Breast epithelium (tissue), 4 donors: ENCODE results near the gene TSPAN17. TPM values are rescaled to one million over a fixed set of nuclear protein-coding genes. Genes with fewer than 3 reads are reported as not detected.

Experiments
- DNase-seq, 2 donors: peaks; one replicate each; pipeline ENCODE4 v3.0.0-alpha.2; 2019; ENCODE audit warnings: low spot score in 2 of 2
- H3K27ac ChIP-seq, 2 donors: fragments of 200-600 bp; sonication (generic) in 1 of 2; one replicate each; pipeline ENCODE4 v1.5.1; 2016 to 2019; ENCODE audit warnings: mild to moderate bottlenecking in 1 of 2
- H3K27me3 ChIP-seq, 2 donors: fragments of 200-600 bp; sonication (generic) in 1 of 2; one replicate each; pipeline versions ENCODE4 v1.5.1 to v1.6.0; 2017 to 2019; ENCODE audit warnings: control low read depth in 1 of 2, mild to moderate bottlenecking in 1 of 2
- H3K36me3 ChIP-seq: fragments of 200-600 bp; one replicate; pipeline ENCODE4 v1.5.1; 2019
- H3K4me1 ChIP-seq, 2 donors: fragments of 200-600 bp; sonication (generic); one replicate each; pipeline ENCODE4 v1.5.1; 2016 to 2019; ENCODE audit warnings: control low read depth in 1 of 2
- H3K4me3 ChIP-seq, 3 donors: fragments of 200-600 bp; sonication (generic); 1 replicate in 2 of 3; 2 replicates in 1 of 3; pipeline ENCODE4 v1.5.1; 2016 to 2019; ENCODE audit warnings: mild to moderate bottlenecking in 3 of 3, moderate library complexity in 2 of 3
- H3K9me3 ChIP-seq, 2 donors: fragments of 200-600 bp; sonication (generic) in 1 of 2; one replicate each; pipeline ENCODE4 v1.5.1; 2016 to 2019; ENCODE audit warnings: control low read depth in 1 of 2
- CTCF ChIP-seq, 3 donors: fragments of 450-650 bp; IDR thresholded peaks; one replicate each; pipeline ENCODE4 v1.5.1; 2016 to 2017; ENCODE audit warnings: antibody characterized with exemption in 3 of 3, mild to moderate bottlenecking in 3 of 3, moderate library complexity in 3 of 3
- POLR2A ChIP-seq: fragments of 450-650 bp; IDR thresholded peaks from one replicate; pipeline ENCODE4 v1.6.1; 2016; ENCODE audit warnings: antibody characterized with exemption, mild to moderate bottlenecking, moderate library complexity
- POLR2AphosphoS5 ChIP-seq, 3 donors: sonication (generic); formaldehyde crosslinking; IDR thresholded peaks; one replicate each; pipeline ENCODE4 v1.6.1; 2017; ENCODE audit warnings: antibody characterized with exemption in 3 of 3
- intact Hi-C: fragments of 100-400 bp; cut with DNase I; formaldehyde crosslinking; loops from one replicate; pipeline ENCODE4 v1.15.1; 2023; ENCODE audit warnings: low total_unique reads
- total RNA-seq, 3 donors: library from RNA; depleted of rRNA; stranded (reverse); fragments of >200 nt; gene quantifications; one replicate each; pipeline ENCODE4 v1.1.0, GENCODE V29; 2016

The TSPAN17 gene
- total RNA-seq, 3 donors from 2014 or later, result 10.4 to 20.0 (median 18.3) TPM

GRCh38 chr5:176691524-176691923 lies 44.2 kb downstream of the TSPAN17 start:
- TF ChIP-seq CTCF (IDR thresholded peaks at IDR 0.05), result no peak
- TF ChIP-seq POLR2A, result no peak
- TF ChIP-seq POLR2AphosphoS5 (IDR thresholded peaks at IDR 0.05), result no peak
- Histone ChIP-seq H3K4me1 (peaks cover 0 to 3% of the 10 kb centered on the region in 2 donors), H3K9me3 (peaks cover 0 to 10% of the 10 kb centered on the region in 2 donors), H3K27me3 (peaks cover 0 to 46% of the 10 kb centered on the region in 2 donors), H3K36me3 (no peaks in the 10 kb centered on the region), H3K4me3 (no peak overlapping the region), H3K27ac (no peak overlapping the region)
- intact Hi-C loops, result no loop called here
- DNase-seq, result no peak

- Histone ChIP-seq H3K4me3 (no peak overlapping the region), H3K36me3 (no peaks in the 10 kb centered on the region), H3K27ac (peak overlapping the region in 1 of 2 donors; percentile 12), H3K4me1 (peaks cover 0 to 3% of the 10 kb centered on the region in 2 donors), H3K27me3 (peaks cover 0 to 54% of the 10 kb centered on the region in 2 donors), H3K9me3 (peaks cover 0 to 10% of the 10 kb centered on the region in 2 donors)
- no peak for TF ChIP-seq POLR2AphosphoS5 (IDR thresholded peaks at IDR 0.05)
- no peak for TF ChIP-seq POLR2A
- TF ChIP-seq CTCF (IDR thresholded peaks at IDR 0.05), result no peak
- no peak for DNase-seq
- intact Hi-C loops, result no loop called here
These were observed 45.0 kb downstream of the TSPAN17 start for GRCh38 chr5:176692326-176692725.

- Histone ChIP-seq H3K9me3 (peaks cover 0 to 5% of the 10 kb centered on the region in 2 donors), H3K27ac (peak overlapping the region in 1 of 2 donors; percentile 12), H3K4me3 (peak overlapping the region in 1 of 3 donors; percentile 39), H3K36me3 (no peaks in the 10 kb centered on the region), H3K27me3 (peaks cover 0 to 57% of the 10 kb centered on the region in 2 donors), H3K4me1 (peaks cover 0 to 3% of the 10 kb centered on the region in 2 donors)
- TF ChIP-seq CTCF (IDR thresholded peaks at IDR 0.05) (no peak), POLR2AphosphoS5 (IDR thresholded peaks at IDR 0.05) (no peak), POLR2A (no peak)
- intact Hi-C loops, result no loop called here
- peak in 1 of 2 donors; percentile 25 for DNase-seq
These were observed 45.7 kb downstream of the TSPAN17 start for GRCh38 chr5:176692839-176693476.

GRCh38 chr5:176693477-176693851 lies 46.2 kb downstream of the TSPAN17 start:
- H3K27ac ChIP-seq, result peak overlapping the region in 1 of 2 donors; percentile 12
- intact Hi-C loops, result no loop called here
- no peak for TF ChIP-seq POLR2AphosphoS5 (IDR thresholded peaks at IDR 0.05)
- no peak for TF ChIP-seq POLR2A
- no peak for TF ChIP-seq CTCF (IDR thresholded peaks at IDR 0.05)
- DNase-seq, result no peak
- H3K9me3 ChIP-seq, result no peaks in the 10 kb centered on the region
- peaks cover 0 to 62% of the 10 kb centered on the region in 2 donors for H3K27me3 ChIP-seq
- H3K4me3 ChIP-seq, result peak overlapping the region in 1 of 3 donors; percentile 39
- peaks cover 0 to 3% of the 10 kb centered on the region in 2 donors for H3K4me1 ChIP-seq
- H3K36me3 ChIP-seq, result no peaks in the 10 kb centered on the region

- H3K4me1 ChIP-seq, result peaks cover 0 to 3% of the 10 kb centered on the region in 2 donors
- intact Hi-C loops, result no loop called here
- no peak for DNase-seq
- no peaks in the 10 kb centered on the region for H3K36me3 ChIP-seq
- no peak overlapping the region for H3K4me3 ChIP-seq
- no peaks in the 10 kb centered on the region for H3K9me3 ChIP-seq
- H3K27me3 ChIP-seq, result peaks cover 0 to 66% of the 10 kb centered on the region in 2 donors
- no peak for TF ChIP-seq POLR2AphosphoS5 (IDR thresholded peaks at IDR 0.05)
- no peak for TF ChIP-seq CTCF (IDR thresholded peaks at IDR 0.05)
- TF ChIP-seq POLR2A, result no peak
- no peak overlapping the region for H3K27ac ChIP-seq
These were observed 46.9 kb downstream of the TSPAN17 start for GRCh38 chr5:176694146-176694545.
